CD4-positive, CD25-positive, alpha-beta regulatory T cell (primary cell): ENCODE measurements around the gene PAK6. TPM values are rescaled to one million over a fixed set of nuclear protein-coding genes. Genes with fewer than 3 reads are reported as not detected.

Experiments used
- ATAC-seq, 2 donors: fragments of 150-1000 bp; cut with Tn5 transposase; one replicate each; pipeline ENCODE4 v1.10.0; 2021; ENCODE audit warnings: low read depth in 2 of 2, moderate number of reproducible peaks in 2 of 2, moderate library complexity in 1 of 2
- DNase-seq, 3 donors: peaks; one replicate each; pipeline versions ENCODE4 v3.0.0 to v3.0.0-alpha.2; 2012 to 2022; ENCODE audit warnings: mixed read lengths in 1 of 3
- H3K27ac ChIP-seq: one replicate; pipeline ENCODE4 v1.7.0; 2013; ENCODE audit warnings: mild to moderate bottlenecking, low read length; ENCODE audit not compliant: insufficient read depth, poor library complexity, severe bottlenecking
- H3K27me3 ChIP-seq: one replicate; pipeline ENCODE4 v1.7.0; 2013; ENCODE audit warnings: low read length; ENCODE audit not compliant: control insufficient read depth, insufficient read depth
- H3K36me3 ChIP-seq: one replicate; pipeline ENCODE4 v1.7.0; 2013; ENCODE audit warnings: mild to moderate bottlenecking, low read length, moderate library complexity; ENCODE audit not compliant: control insufficient read depth, insufficient read depth
- H3K4me1 ChIP-seq: 2 replicates; pipeline ENCODE4 v1.7.0; 2013; ENCODE audit warnings: mild to moderate bottlenecking, low read length; ENCODE audit not compliant: insufficient read depth, control insufficient read depth, poor library complexity, severe bottlenecking
- H3K4me3 ChIP-seq: one replicate; pipeline ENCODE4 v1.7.0; 2013; ENCODE audit warnings: low read depth, mild to moderate bottlenecking, low read length, moderate library complexity
- H3K9me3 ChIP-seq, 2 experiments: 1 replicate in 1 of 2; 2 replicates in 1 of 2; pipeline ENCODE4 v1.7.0; 2013; ENCODE audit warnings: low read length in 2 of 2, mild to moderate bottlenecking in 1 of 2, moderate library complexity in 1 of 2; ENCODE audit not compliant: control insufficient read depth in 2 of 2
- H3K27ac Mint-ChIP-seq, 3 donors: one replicate each; pipeline ENCODE4 v1.8.0; 2020 to 2022; ENCODE audit warnings: mild to moderate bottlenecking in 3 of 3, mixed read lengths in 3 of 3, moderate library complexity in 2 of 3
- H3K27me3 Mint-ChIP-seq: one replicate; pipeline ENCODE4 v1.8.0; 2022; ENCODE audit warnings: mild to moderate bottlenecking, mixed read lengths
- H3K36me3 Mint-ChIP-seq: one replicate; pipeline ENCODE4 v1.8.0; 2020; ENCODE audit warnings: mixed read lengths
- H3K4me1 Mint-ChIP-seq, 4 donors: one replicate each; pipeline ENCODE4 v1.8.0; 2020 to 2022; ENCODE audit warnings: mixed read lengths in 4 of 4, mild to moderate bottlenecking in 1 of 4
- H3K4me3 Mint-ChIP-seq, 4 donors: one replicate each; pipeline ENCODE4 v1.8.0; 2020 to 2022; ENCODE audit warnings: mild to moderate bottlenecking in 4 of 4, mixed read lengths in 4 of 4, moderate library complexity in 3 of 4
- H3K9me3 Mint-ChIP-seq, 7 donors: one replicate each; pipeline ENCODE4 v1.8.0; 2020 to 2022; ENCODE audit warnings: mixed read lengths in 7 of 7, mild to moderate bottlenecking in 3 of 7, moderate library complexity in 2 of 7
- polyA plus RNA-seq, 4 donors: library from polyadenylated mRNA; unstranded; fragments of 300-500 nt; fragmentation: Illumina TruSeq; gene quantifications; one replicate each; pipeline ENCODE4 v1.2.3, GENCODE V29; 2021
- total RNA-seq: library from RNA; stranded (reverse); gene quantifications from one replicate; pipeline ENCODE4 v1.2.3, GENCODE V29; 2022

PAK6 gene
- total and polyA plus RNA-seq, 5 donors from 2014 or later: not detected

DNA sequence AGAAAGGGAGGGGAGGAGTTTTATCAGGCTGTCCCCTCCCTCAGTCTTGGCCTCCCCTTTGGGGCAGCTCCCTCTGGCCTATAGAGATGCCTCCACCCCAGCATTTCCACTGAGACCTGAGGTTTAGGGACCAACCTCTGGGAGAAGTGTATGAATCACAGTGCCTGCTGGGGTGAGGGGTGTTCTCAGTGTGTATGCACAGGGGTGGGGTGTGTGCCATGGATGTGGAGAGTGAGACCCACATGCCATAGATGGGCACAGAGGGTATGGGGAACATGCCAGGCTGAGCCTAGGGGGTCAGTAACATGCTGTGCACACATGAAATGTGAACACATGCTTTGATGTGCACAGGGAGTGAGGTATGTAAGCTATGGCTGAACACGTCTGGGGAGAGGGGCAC, 56.4 kb downstream of the PAK6 start:
- Mint-ChIP-seq H3K36me3 (peaks cover 37% of the 10 kb centered on the region), H3K4me1 (peaks cover 0 to 4% (median 1%) of the 10 kb centered on the region in 4 donors), H3K9me3 (peaks cover 0 to 7% (median 0%) of the 10 kb centered on the region in 7 donors), H3K4me3 (no peak overlapping the region), H3K27ac (peak overlapping the region in 1 of 3 donors; percentile 59), H3K27me3 (no peaks in the 10 kb centered on the region)
- Histone ChIP-seq H3K4me3 (no peak overlapping the region), H3K4me1 (no peaks in the 10 kb centered on the region), H3K36me3 (peaks cover 60% of the 10 kb centered on the region), H3K9me3 (no peaks in the 10 kb centered on the region), H3K27me3 (no peaks in the 10 kb centered on the region), H3K27ac (no peak overlapping the region)
- ATAC-seq (no peak), DNase-seq (no peak)

DNA sequence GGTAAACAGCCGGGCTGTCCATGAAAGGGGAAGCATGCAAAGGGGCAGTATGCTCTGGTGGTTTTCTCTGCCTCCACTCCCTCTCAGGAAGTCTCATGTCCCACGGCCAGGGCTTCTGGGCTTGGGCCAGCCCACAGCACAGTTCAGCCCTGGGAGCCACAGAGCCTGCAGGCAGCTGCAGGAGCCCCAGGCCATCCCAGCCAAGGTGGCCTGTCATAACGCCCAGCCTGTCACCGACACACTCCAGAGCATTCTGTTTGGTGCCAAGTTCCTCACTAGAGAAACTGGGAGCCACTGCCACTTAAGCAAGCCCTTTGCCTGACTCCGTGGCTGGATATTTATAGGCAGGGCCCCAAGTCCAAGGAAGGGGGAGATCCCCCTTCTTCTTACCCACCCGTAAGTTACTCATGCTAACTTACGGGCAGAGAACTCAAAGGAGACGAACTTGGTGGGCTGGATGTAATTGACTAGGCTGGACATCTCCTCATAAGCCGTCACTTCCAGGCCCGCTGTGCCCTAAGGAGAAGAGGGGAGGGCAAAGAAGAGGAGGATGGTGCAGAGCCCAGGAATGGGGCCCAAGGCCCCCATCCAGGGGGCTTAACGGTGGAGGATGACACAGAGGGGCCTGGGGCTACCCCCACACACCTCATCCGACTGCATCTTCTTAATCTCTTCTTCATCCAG, 57.2 kb downstream of the PAK6 start:
- H3K9me3 ChIP-seq: peaks cover 5% of the 10 kb centered on the region in 2 experiments
- ATAC-seq: no peak
- H3K27ac ChIP-seq: no peak overlapping the region
- H3K4me3 ChIP-seq: no peak overlapping the region
- H3K4me3 Mint-ChIP-seq: no peak overlapping the region
- no peaks in the 10 kb centered on the region for H3K27me3 Mint-ChIP-seq
- peaks cover 44% of the 10 kb centered on the region for H3K36me3 Mint-ChIP-seq
- DNase-seq: no peak
- no peaks in the 10 kb centered on the region for H3K4me1 ChIP-seq
- H3K9me3 Mint-ChIP-seq: peaks cover 0 to 11% (median 0%) of the 10 kb centered on the region in 7 donors
- peaks cover 0 to 5% (median 4%) of the 10 kb centered on the region in 4 donors for H3K4me1 Mint-ChIP-seq
- peak overlapping the region in 2 of 3 donors; percentile 37 to 59 for H3K27ac Mint-ChIP-seq
- no peaks in the 10 kb centered on the region for H3K27me3 ChIP-seq
- H3K36me3 ChIP-seq: peaks cover 68% of the 10 kb centered on the region

DNA sequence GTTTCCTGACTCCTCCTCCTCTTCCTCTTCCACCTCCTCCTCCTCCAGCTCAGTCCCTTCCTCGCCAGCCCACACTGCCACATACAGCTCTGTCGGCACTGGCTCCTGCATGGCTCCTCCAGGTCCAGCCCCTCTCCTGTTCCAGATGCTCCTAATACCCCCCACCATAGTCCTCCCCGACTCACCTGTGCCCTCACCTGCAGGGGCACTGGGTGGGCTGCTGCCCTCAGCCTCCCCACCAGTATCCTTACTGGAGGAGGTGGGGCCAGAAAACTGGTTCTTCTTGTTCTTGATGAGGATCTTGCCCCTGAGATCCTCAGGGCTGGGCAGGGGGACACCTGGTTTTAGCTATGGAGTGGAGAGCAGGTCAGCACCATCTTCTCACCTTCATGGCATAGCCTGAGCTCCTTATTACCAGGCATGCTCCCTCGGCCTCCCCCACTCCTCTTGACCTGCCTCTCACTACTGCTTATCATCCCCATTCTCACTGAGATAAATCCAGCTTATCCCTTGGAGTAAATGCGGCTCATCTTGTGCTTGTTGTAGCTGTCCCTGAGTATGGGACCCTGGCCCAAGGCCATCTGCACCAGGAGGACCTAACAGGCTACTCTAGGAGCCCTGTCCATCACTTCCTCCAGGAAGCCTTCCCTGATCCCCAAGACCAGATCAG, 57.8 kb downstream of the PAK6 start:
- peaks cover 0 to 11% (median 0%) of the 10 kb centered on the region in 7 donors for H3K9me3 Mint-ChIP-seq
- Histone ChIP-seq H3K9me3 (peaks cover 5% of the 10 kb centered on the region in 2 experiments), H3K4me3 (no peak overlapping the region), H3K27me3 (no peaks in the 10 kb centered on the region), H3K4me1 (no peaks in the 10 kb centered on the region), H3K36me3 (peaks cover 74% of the 10 kb centered on the region), H3K27ac (no peak overlapping the region)
- peaks cover 0 to 5% (median 4%) of the 10 kb centered on the region in 4 donors for H3K4me1 Mint-ChIP-seq
- no peak overlapping the region for H3K4me3 Mint-ChIP-seq
- peak overlapping the region in 2 of 3 donors; percentile 52 to 80 for H3K27ac Mint-ChIP-seq
- no peak for DNase-seq
- ATAC-seq: no peak
- H3K36me3 Mint-ChIP-seq: peaks cover 49% of the 10 kb centered on the region
- H3K27me3 Mint-ChIP-seq: no peaks in the 10 kb centered on the region

DNA sequence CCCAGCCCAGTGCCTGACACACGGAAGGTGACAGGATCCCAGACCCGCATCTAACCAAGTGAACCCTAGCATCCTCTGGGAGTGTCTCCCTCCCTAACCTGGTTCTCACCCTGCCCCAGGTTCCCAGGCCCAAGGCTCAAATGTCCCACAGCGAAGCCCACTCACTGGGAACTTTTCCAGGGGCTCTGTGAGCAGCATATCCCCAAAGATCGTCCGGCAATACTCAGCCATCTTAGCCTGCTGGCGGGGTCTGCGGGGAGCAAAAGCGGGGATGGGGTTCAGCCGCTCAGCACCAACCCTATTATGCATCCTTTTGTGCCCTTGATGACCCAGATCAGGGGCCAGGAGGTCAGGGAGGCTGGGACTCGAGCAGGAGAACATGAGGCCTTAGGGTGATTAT, 58.5 kb downstream of the PAK6 start:
- H3K36me3 Mint-ChIP-seq: peaks cover 50% of the 10 kb centered on the region
- no peaks in the 10 kb centered on the region for H3K4me1 ChIP-seq
- H3K27me3 Mint-ChIP-seq: no peaks in the 10 kb centered on the region
- H3K4me3 Mint-ChIP-seq: no peak overlapping the region
- peaks cover 0 to 11% (median 0%) of the 10 kb centered on the region in 7 donors for H3K9me3 Mint-ChIP-seq
- DNase-seq (no peak), ATAC-seq (no peak)
- H3K36me3 ChIP-seq: peaks cover 77% of the 10 kb centered on the region
- no peak overlapping the region for H3K27ac ChIP-seq
- peak overlapping the region in 1 of 3 donors; percentile 52 for H3K27ac Mint-ChIP-seq
- H3K9me3 ChIP-seq: peaks cover 5% of the 10 kb centered on the region in 2 experiments
- H3K4me1 Mint-ChIP-seq: peaks cover 0 to 5% (median 4%) of the 10 kb centered on the region in 4 donors
- H3K4me3 ChIP-seq: no peak overlapping the region
- no peaks in the 10 kb centered on the region for H3K27me3 ChIP-seq

DNA sequence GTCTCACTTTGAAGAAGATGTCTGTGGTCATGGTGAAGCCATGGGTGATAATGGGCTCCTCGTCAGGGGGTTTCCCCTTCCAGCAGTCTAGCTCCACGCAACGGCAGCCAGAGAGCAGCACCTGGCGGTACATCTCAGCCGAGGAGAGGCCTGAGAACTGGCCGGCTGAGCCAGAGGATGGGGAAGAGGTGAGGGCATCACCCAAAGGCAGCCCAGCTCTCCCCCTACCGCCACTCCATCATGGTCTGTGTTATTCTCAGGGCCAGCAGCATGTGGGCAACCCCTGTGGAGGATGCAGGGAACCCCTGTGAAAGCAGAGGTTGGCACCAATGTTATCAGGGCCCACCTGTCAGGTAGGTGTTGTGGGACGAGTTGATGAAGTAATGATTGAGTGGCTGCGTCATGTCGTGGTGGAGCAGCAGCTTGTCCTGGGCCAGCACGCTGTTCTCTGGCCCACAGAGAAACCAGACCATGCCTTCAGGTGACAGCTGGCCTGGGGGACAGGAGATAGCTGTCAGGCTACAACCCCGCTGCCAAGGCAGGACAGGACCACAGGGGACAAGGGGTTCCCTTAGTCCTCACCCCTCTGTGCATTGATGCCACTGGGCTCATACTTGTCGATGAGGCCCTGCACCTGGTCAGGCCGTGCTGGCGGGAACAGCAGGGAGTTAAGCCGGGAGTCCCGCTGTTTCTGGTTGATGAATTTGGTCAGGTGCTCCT, 59.5 kb downstream of the PAK6 start:
- Histone ChIP-seq H3K9me3 (peaks cover 5% of the 10 kb centered on the region in 2 experiments), H3K36me3 (peaks cover 80% of the 10 kb centered on the region)
- peaks cover 54% of the 10 kb centered on the region for H3K36me3 Mint-ChIP-seq

DNA sequence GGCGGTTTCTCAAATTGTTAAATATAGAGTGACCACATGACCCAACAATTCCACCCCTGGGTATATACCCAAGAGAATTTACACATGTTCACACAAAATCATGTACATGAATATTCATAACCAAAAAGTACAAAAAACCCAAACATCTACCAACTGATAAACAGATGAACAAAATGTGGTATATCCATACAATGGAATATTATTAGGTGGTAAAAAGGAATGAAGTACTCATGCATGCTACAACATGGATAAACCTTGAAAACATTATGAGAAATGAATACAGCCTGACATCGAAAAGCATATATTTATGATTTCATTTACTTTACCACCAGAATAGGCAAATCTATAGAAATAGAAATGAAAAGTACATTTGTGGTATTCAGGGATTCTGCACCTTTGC, 61.5 kb downstream of the PAK6 start:
- Histone ChIP-seq H3K9me3 (peaks cover 5% of the 10 kb centered on the region in 2 experiments), H3K4me1 (peaks cover 2% of the 10 kb centered on the region), H3K4me3 (no peak overlapping the region), H3K36me3 (peaks cover 68% of the 10 kb centered on the region), H3K27me3 (no peaks in the 10 kb centered on the region), H3K27ac (no peak overlapping the region)
- ATAC-seq (no peak), DNase-seq (no peak)
- H3K4me3 Mint-ChIP-seq: peak overlapping the region in 1 of 4 donors; percentile 63
- H3K4me1 Mint-ChIP-seq: peaks cover 0 to 26% (median 19%) of the 10 kb centered on the region in 4 donors
- H3K36me3 Mint-ChIP-seq: peaks cover 66% of the 10 kb centered on the region
- H3K27me3 Mint-ChIP-seq: no peaks in the 10 kb centered on the region
- H3K9me3 Mint-ChIP-seq: peaks cover 0 to 11% (median 0%) of the 10 kb centered on the region in 7 donors
- no peak overlapping the region for H3K27ac Mint-ChIP-seq

More for the DNA sequence above, 59.5 kb downstream of the PAK6 start:
- Mint-ChIP-seq H3K27ac (no peak overlapping the region), H3K27me3 (no peaks in the 10 kb centered on the region), H3K9me3 (peaks cover 0 to 11% (median 0%) of the 10 kb centered on the region in 7 donors), H3K4me3 (no peak overlapping the region), H3K4me1 (peaks cover 0 to 6% (median 5%) of the 10 kb centered on the region in 4 donors)
- Histone ChIP-seq H3K27me3 (no peaks in the 10 kb centered on the region), H3K4me3 (no peak overlapping the region), H3K4me1 (no peaks in the 10 kb centered on the region), H3K27ac (no peak overlapping the region)
- ATAC-seq (no peak), DNase-seq (no peak)

GRCh38 chr15:40300771-40301170, 61.9 kb downstream of the PAK6 start:
- H3K4me3 ChIP-seq: no peak overlapping the region
- no peaks in the 10 kb centered on the region for H3K27me3 ChIP-seq
- H3K27me3 Mint-ChIP-seq: no peaks in the 10 kb centered on the region
- ATAC-seq: no peak
- peaks cover 0 to 11% (median 0%) of the 10 kb centered on the region in 7 donors for H3K9me3 Mint-ChIP-seq
- H3K4me1 ChIP-seq: peaks cover 6% of the 10 kb centered on the region
- H3K36me3 ChIP-seq: peaks cover 65% of the 10 kb centered on the region
- DNase-seq: no peak
- H3K27ac Mint-ChIP-seq: no peak overlapping the region
- H3K27ac ChIP-seq: no peak overlapping the region
- peaks cover 62% of the 10 kb centered on the region for H3K36me3 Mint-ChIP-seq
- H3K9me3 ChIP-seq: peaks cover 5% of the 10 kb centered on the region in 2 experiments
- peaks cover 0 to 30% (median 20%) of the 10 kb centered on the region in 4 donors for H3K4me1 Mint-ChIP-seq
- H3K4me3 Mint-ChIP-seq: peak overlapping the region in 1 of 4 donors; percentile 63
